ENCODE measurements around the gene RPRM.

GRCh38 chr2:153455861-153456260 lies 22.7 kb downstream of the RPRM start:
- no peak for TF ChIP-seq CTCF (conservative IDR thresholded peaks at IDR 0.05)
- no peak for TF ChIP-seq ZFX (IDR thresholded peaks at IDR 0.05)

Measured in C4-2B (cell line).